Endothelial cell of umbilical vein (primary cell): Measurements from ENCODE around the gene P2RX3. TPM values are rescaled to one million over a fixed set of nuclear protein-coding genes. Genes with fewer than 3 reads are reported as not detected.

Experiments
- BruUV-seq: library from RNA; stranded (reverse); fragments of 400-500 nt; replicated peaks from 2 replicates; lab custom pipeline; 2021; lab: Mats Ljungman, UMichigan
- CTCF ChIA-PET: fragments of 300-600, 350-600 bp; sonication (Branson Sonifier 250); formaldehyde crosslinking; loops from one replicate; lab custom pipeline; 2021; ENCODE audit warnings: antibody characterized with exemption, inconsistent platforms; lab: Charles Lee
- POLR2A ChIA-PET: fragments of 300-600, 350-600 bp; sonication (Branson Sonifier 250); formaldehyde crosslinking; loops from one replicate; lab custom pipeline; 2021; ENCODE audit warnings: antibody characterized with exemption, inconsistent platforms; lab: Charles Lee
- DNase-seq: peaks from one replicate; pipeline ENCODE4 v3.0.0-alpha.2; 2011; ENCODE audit warnings: low read depth, low spot score
- FAIRE-seq: peaks from 2 replicates; lab custom pipeline; 2011; peaks lifted over from hg19 to GRCh38; lab: Jason Lieb, UNC
- H2AFZ ChIP-seq: 2 replicates; pipeline ENCODE4 v1.6.0; 2012; ENCODE audit warnings: low read depth, low read length, control low read depth, inconsistent platforms
- H3K27ac ChIP-seq: 2 replicates; pipeline ENCODE4 v1.5.1; 2011; ENCODE audit warnings: low read depth, mild to moderate bottlenecking, control low read depth, low read length, moderate library complexity; ENCODE audit not compliant: insufficient read depth
- H3K27me3 ChIP-seq, 2 experiments: 2 replicates each; pipeline versions ENCODE4 v1.6.0 to v1.6.1; 2011; ENCODE audit warnings: low read length in 2 of 2, mixed read lengths in 1 of 2; ENCODE audit not compliant: control insufficient read depth in 2 of 2, insufficient read depth in 2 of 2
- H3K36me3 ChIP-seq, 2 experiments: 2 replicates in 1 of 2; 3 replicates in 1 of 2; pipeline ENCODE4 v1.5.1; 2011; ENCODE audit warnings: low read length in 2 of 2, mild to moderate bottlenecking in 1 of 2, moderate library complexity in 1 of 2; ENCODE audit not compliant: control insufficient read depth in 2 of 2, insufficient read depth in 2 of 2; ENCODE audit errors: extremely low read depth in 1 of 2
- H3K4me1 ChIP-seq: 3 replicates; pipeline ENCODE4 v1.5.1; 2011; ENCODE audit warnings: mild to moderate bottlenecking, low read length; ENCODE audit not compliant: control insufficient read depth, insufficient read depth; ENCODE audit errors: extremely low read depth
- H3K4me2 ChIP-seq: 2 replicates; pipeline ENCODE4 v1.6.1; 2011; ENCODE audit warnings: low read length, control low read depth, mixed read lengths; ENCODE audit not compliant: insufficient read depth
- H3K4me3 ChIP-seq, 3 experiments: fragments of 200-600 bp in 1 of 3; sonication (generic), shearing (Covaris generic) in 1 of 3; replicated peaks in 1 of 3; 2 replicates each; pipeline ENCODE4 v1.5.1; 2011 to 2016; ENCODE audit warnings: control low read depth in 3 of 3, low read length in 3 of 3, mild to moderate bottlenecking in 2 of 3, inconsistent platforms in 1 of 3, low read depth in 1 of 3, moderate library complexity in 1 of 3; ENCODE audit not compliant: insufficient read depth in 1 of 3
- H3K79me2 ChIP-seq: 2 replicates; pipeline ENCODE4 v1.6.0; 2012; ENCODE audit warnings: low read length, inconsistent platforms; ENCODE audit not compliant: control insufficient read depth, insufficient read depth
- H3K9ac ChIP-seq: replicated peaks from 2 replicates; pipeline ENCODE3; 2011; ENCODE audit warnings: low read length, control low read depth; ENCODE audit not compliant: insufficient read depth; ENCODE audit errors: extremely low read depth
- H3K9me1 ChIP-seq: replicated peaks from 3 replicates; pipeline ENCODE4 v1.6.0; 2011; ENCODE audit warnings: mild to moderate bottlenecking, low read length; ENCODE audit not compliant: control insufficient read depth, insufficient read depth; ENCODE audit errors: extremely low read depth
- H3K9me3 ChIP-seq: replicated peaks from 2 replicates; pipeline ENCODE4 v1.5.1; 2012; ENCODE audit warnings: low read length, inconsistent platforms; ENCODE audit not compliant: control insufficient read depth, insufficient read depth
- H4K20me1 ChIP-seq: replicated peaks from 2 replicates; pipeline ENCODE3; 2011; ENCODE audit warnings: mild to moderate bottlenecking, low read length; ENCODE audit not compliant: control insufficient read depth, insufficient read depth; ENCODE audit errors: extremely low read depth
- FOS ChIP-seq: IDR thresholded peaks from 2 replicates; pipeline ENCODE4 v1.6.1; 2011; ENCODE audit warnings: mild to moderate bottlenecking, low read length, moderate library complexity, borderline replicate concordance; ENCODE audit not compliant: insufficient read depth
- JUN ChIP-seq: IDR thresholded peaks from 2 replicates; pipeline ENCODE4 v1.6.1; 2011; ENCODE audit warnings: borderline replicate concordance, low read depth; ENCODE audit not compliant: insufficient read length, insufficient read depth
- MAX ChIP-seq: IDR thresholded peaks from 2 replicates; pipeline ENCODE4 v1.6.1; 2011; ENCODE audit not compliant: insufficient read depth, insufficient read length
- MYC ChIP-seq: IDR thresholded peaks from one replicate; pipeline ENCODE4 v1.6.1; 2011; ENCODE audit warnings: mild to moderate bottlenecking, low read depth, low read length
- dilution Hi-C: fragments of 300-500 bp; cut with MboI; formaldehyde crosslinking; loops from one replicate; pipeline ENCODE4 v1.15.0; 2019; ENCODE audit warnings: low sequenced_read_pairs; ENCODE audit not compliant: extremely low pct_ligation_motif_present
- intact Hi-C: fragments of 100-400 bp; cut with micrococcal nuclease; formaldehyde crosslinking; loops from one replicate; pipeline ENCODE4 v1.10.0; 2022
- polyA plus RNA-seq, 4 experiments: library from polyadenylated mRNA; depleted of rRNA in 3 of 4; stranded (reverse) in 3 of 4; unstranded in 1 of 4; fragments of >200 nt; gene quantifications; 2 replicates each; pipeline versions ENCODE4 v1.2.1 to v1.2.3, GENCODE V29; 2011 to 2012; ENCODE audit warnings: missing spikeins in 1 of 4
- total RNA-seq: library from RNA; stranded (reverse); gene quantifications from 2 replicates; pipeline ENCODE4 v1.2.3, GENCODE V29; 2021

P2RX3 gene
- total and polyA plus RNA-seq, 2 donors (not counting 3 experiments of a cell fraction or from before 2014, with no cell fraction given): not detected

- FAIRE-seq: no peak
- intact Hi-C loops: no loop called here
- CTCF ChIA-PET: no interaction called here
Measured at GRCh38 chr11:57397394-57397990, 59.3 kb downstream of the P2RX3 start.

GRCh38 chr11:57399221-57399620, 61.1 kb downstream of the P2RX3 start:
- no TSS peak for BruUV-seq
- TF ChIP-seq FOS (peak; percentile 69), MAX (no peak)
- Histone ChIP-seq H3K9ac (no peak overlapping the region), H3K27me3 (peaks cover 0 to 11% of the 10 kb centered on the region in 2 experiments), H3K27ac (no peak overlapping the region), H3K4me1 (peaks cover 7% of the 10 kb centered on the region), H3K9me1 (no peaks in the 10 kb centered on the region), H3K4me2 (no peak overlapping the region), H3K9me3 (no peaks in the 10 kb centered on the region), H2AFZ (no peak overlapping the region), H3K79me2 (no peaks in the 10 kb centered on the region), H4K20me1 (no peaks in the 10 kb centered on the region), H3K4me3 (no peak overlapping the region), H3K36me3 (no peaks in the 10 kb centered on the region)
- DNase-seq: peak; percentile 27
- FAIRE-seq: peak; percentile 73
- POLR2A ChIA-PET: interaction anchor here (0.9 kb wide), 1 partner anchor 64 kb away, joined by 3 read pairs; the partner anchor contains the start of gene SSRP1
- intact Hi-C loops (no loop called here), dilution Hi-C loops (no loop called here)
- CTCF ChIA-PET: interaction anchor here (0.9 to 1.3 kb wide), 4 partner anchors 26 to 94 kb away, joined by 3 to 4 read pairs (median 4); no protein-coding TSS in a partner anchor

More at GRCh38 chr11:57397394-57397990, 59.3 kb downstream of the P2RX3 start:
- TF ChIP-seq MYC: no peak
- no peak for TF ChIP-seq JUN
- no peak overlapping the region for H2AFZ ChIP-seq
- H3K9me3 ChIP-seq: no peaks in the 10 kb centered on the region
- H3K4me1 ChIP-seq: peaks cover 7% of the 10 kb centered on the region
- no peaks in the 10 kb centered on the region for H3K9me1 ChIP-seq
- H3K36me3 ChIP-seq: no peaks in the 10 kb centered on the region
- H3K27ac ChIP-seq: no peak overlapping the region
- no peak overlapping the region for H3K4me3 ChIP-seq
- dilution Hi-C loops: no loop called here
- BruUV-seq: no TSS peak
- H3K79me2 ChIP-seq: no peaks in the 10 kb centered on the region
- no peak for DNase-seq
- H4K20me1 ChIP-seq: no peaks in the 10 kb centered on the region
- H3K9ac ChIP-seq: no peak overlapping the region
- H3K4me2 ChIP-seq: no peak overlapping the region
- POLR2A ChIA-PET: no interaction called here
- peaks cover 0 to 12% of the 10 kb centered on the region in 2 experiments for H3K27me3 ChIP-seq
